GM12878 (cell line): ENCODE data around the gene IRS1. TPM values are rescaled to one million over a fixed set of nuclear protein-coding genes. Genes with fewer than 3 reads are reported as not detected.

Experiments used
- ATAC-seq: fragments of 200-7000 bp; cut with Tn5 transposase; 3 replicates; pipeline ENCODE4 v1.9.1; 2020; ENCODE audit warnings: mild to moderate bottlenecking, moderate library complexity
- BruUV-seq: library from RNA; stranded (reverse); fragments of 400-500 nt; replicated peaks from 2 replicates; lab custom pipeline; 2021; lab: Mats Ljungman, UMichigan
- CTCF ChIA-PET: fragments of 300-600 bp; sonication (Branson Sonifier 250); formaldehyde crosslinking; extraction: SDS; loops from one replicate; lab custom pipeline; 2021; ENCODE audit warnings: inconsistent platforms; lab: Yijun Ruan, JAX
- POLR2A ChIA-PET: fragments of 350-600 bp; formaldehyde crosslinking; extraction: SDS; loops from one replicate; lab custom pipeline; 2021; ENCODE audit warnings: inconsistent platforms; lab: Charles Lee
- RAD21 ChIA-PET: fragments of 300-600 bp; sonication (Branson Sonifier 250); formaldehyde crosslinking; loops from one replicate; lab custom pipeline; 2023; ENCODE audit warnings: antibody characterized with exemption; ENCODE audit not compliant: unreplicated experiment; lab: Charles Lee
- SMC1A ChIA-PET: fragments of 300-600 bp; sonication (Branson Sonifier 250); formaldehyde crosslinking; loops from one replicate; lab custom pipeline; 2023; ENCODE audit not compliant: unreplicated experiment, uncharacterized antibody; lab: Charles Lee
- DNase-seq: peaks from one replicate; pipeline ENCODE4 v3.0.0-alpha.2; 2011; ENCODE audit warnings: low read depth, low spot score
- FAIRE-seq: peaks from 3 replicates; lab custom pipeline; 2011; peaks lifted over from hg19 to GRCh38; lab: Jason Lieb, UNC
- H2AFZ ChIP-seq: 2 replicates; pipeline ENCODE4 v1.6.0; 2011; ENCODE audit warnings: low read depth, low read length, control low read depth; ENCODE audit not compliant: control insufficient read depth
- H3K27ac ChIP-seq: 2 replicates; pipeline ENCODE4 v1.5.1; 2011; ENCODE audit warnings: control low read depth; ENCODE audit not compliant: control insufficient read depth, insufficient read depth
- H3K27me3 ChIP-seq, 2 experiments: replicated peaks in 1 of 2; 2 replicates each; pipeline versions ENCODE4 v1.6.0 to v1.6.1; 2011; ENCODE audit warnings: low read length in 1 of 2; ENCODE audit not compliant: control insufficient read depth in 2 of 2, insufficient read depth in 2 of 2
- H3K36me3 ChIP-seq, 2 experiments: 2 replicates each; pipeline ENCODE4 v1.5.1; 2011; ENCODE audit warnings: low read length in 1 of 2; ENCODE audit not compliant: control insufficient read depth in 2 of 2, insufficient read depth in 2 of 2
- H3K4me1 ChIP-seq: 2 replicates; pipeline ENCODE4 v1.6.1; 2011; ENCODE audit warnings: mild to moderate bottlenecking, low read length, moderate library complexity, mixed read lengths; ENCODE audit not compliant: control insufficient read depth, insufficient read depth
- H3K4me2 ChIP-seq: 2 replicates; pipeline ENCODE4 v1.6.0; 2011; ENCODE audit warnings: control low read depth; ENCODE audit not compliant: control insufficient read depth, insufficient read depth
- H3K4me3 ChIP-seq: fragments of 200-600 bp; sonication (generic); 2 replicates; pipeline ENCODE4 v1.5.1; 2016
- H3K79me2 ChIP-seq: 2 replicates; pipeline ENCODE4 v1.6.0; 2011; ENCODE audit warnings: low read length; ENCODE audit not compliant: control insufficient read depth, insufficient read depth
- H3K9ac ChIP-seq: 2 replicates; pipeline ENCODE4 v1.8.0; 2011; ENCODE audit warnings: low read length, control low read depth, mixed read lengths; ENCODE audit not compliant: control insufficient read depth, insufficient read depth
- H3K9me3 ChIP-seq: replicated peaks from 3 replicates; pipeline ENCODE4 v1.5.1; 2011; ENCODE audit warnings: mild to moderate bottlenecking, low read length; ENCODE audit not compliant: control insufficient read depth, insufficient read depth
- H4K20me1 ChIP-seq: 2 replicates; pipeline ENCODE4 v1.6.0; 2011; ENCODE audit not compliant: control insufficient read depth, insufficient read depth
- BMI1 ChIP-seq: fragments of 450-650 bp; IDR thresholded peaks from 2 replicates; pipeline ENCODE4 v1.6.1; 2016; ENCODE audit warnings: mild to moderate bottlenecking, moderate library complexity, borderline replicate concordance
- CHD4 ChIP-seq: fragments of 200-600 bp; sonication (generic); IDR thresholded peaks from 2 replicates; pipeline ENCODE4 v1.6.1; 2016; ENCODE audit warnings: mild to moderate bottlenecking
- CREB1 ChIP-seq: IDR thresholded peaks from 2 replicates; pipeline ENCODE4 v1.6.1; 2012; ENCODE audit warnings: low read depth, mild to moderate bottlenecking, inconsistent platforms
- EZH2 ChIP-seq: IDR thresholded peaks from 2 replicates; pipeline ENCODE4 v1.6.1; 2012; ENCODE audit warnings: low read depth, mild to moderate bottlenecking, control low read depth, inconsistent platforms, low read length, borderline replicate concordance; ENCODE audit not compliant: control insufficient read depth
- RCOR1 ChIP-seq: conservative IDR thresholded peaks from 2 replicates; pipeline ENCODE4 v1.6.1; 2012; ENCODE audit warnings: low read depth, low read length, improper control_type of control experiment
- SREBF2 ChIP-seq: IDR thresholded peaks from 2 replicates; pipeline ENCODE4 v1.6.1; 2012; ENCODE audit warnings: mild to moderate bottlenecking, low read length
- STAT1 ChIP-seq: fragments of 450-650 bp; conservative IDR thresholded peaks from 2 replicates; pipeline ENCODE4 v1.6.1; 2014; ENCODE audit warnings: antibody characterized with exemption, mild to moderate bottlenecking
- TCF12 ChIP-seq: IDR thresholded peaks from 2 replicates; pipeline ENCODE4 v1.6.1; 2011; ENCODE audit warnings: low read depth, mild to moderate bottlenecking, low read length
- WRNIP1 ChIP-seq: IDR thresholded peaks from 2 replicates; pipeline ENCODE4 v1.6.1; 2011; ENCODE audit warnings: low read depth, low read length, improper control_type of control experiment, borderline replicate concordance
- ZNF207 ChIP-seq: fragments of 450-650 bp; IDR thresholded peaks from 2 replicates; pipeline ENCODE4 v1.6.1; 2014; ENCODE audit warnings: antibody characterized with exemption, mild to moderate bottlenecking, borderline replicate concordance
- ZNF622 ChIP-seq: fragments of 450-650 bp; IDR thresholded peaks from 2 replicates; pipeline ENCODE4 v1.6.1; 2017; ENCODE audit warnings: mild to moderate bottlenecking, inconsistent platforms
- WGBS: methylation state at CpG from one replicate; pipeline ENCODE4 v1.1.6; 2016; ENCODE audit warnings: low lambda C conversion rate; ENCODE audit not compliant: insufficient replicate concordance, insufficient coverage; ENCODE audit errors: missing lambda C conversion rate; 5-methylcytosine and 5-hydroxymethylcytosine counted together
- in situ Hi-C: fragments of 300-500 bp; cut with MboI; formaldehyde crosslinking; loops from 9 replicates; pipeline ENCODE4 v1.14.3; 2018; ENCODE audit warnings: mixed read lengths
- intact Hi-C: fragments of 100-400 bp; cut with micrococcal nuclease; formaldehyde crosslinking; loops from one replicate; pipeline ENCODE4 v1.14.2; 2022; ENCODE audit not compliant: unreplicated experiment
- polyA plus RNA-seq, 11 experiments: library from polyadenylated mRNA; depleted of rRNA in 4 of 11; unstranded in 6 of 11; stranded (reverse) in 5 of 11; fragments of >200 nt; fragmentation: Nextera tagmentation in 4 of 11; fragmentation: Illumina TruSeq in 1 of 11; extraction: Ambion mirVana in 4 of 11; extraction: Trizol in 1 of 11; gene quantifications; 1 replicate in 1 of 11; 2 replicates in 10 of 11; pipeline versions ENCODE4 v1.2.1 to v1.2.3, GENCODE V29; 2011 to 2016; ENCODE audit warnings: inconsistent platforms in 2 of 11, missing spikeins in 2 of 11, low read depth in 1 of 11
- total RNA-seq, 4 experiments: library from RNA; depleted of rRNA in 3 of 4; stranded (reverse); fragments of >200 nt in 3 of 4; fragmentation: Illumina TruSeq in 1 of 4; extraction: Trizol in 1 of 4; gene quantifications; 2 replicates each; pipeline versions ENCODE4 v1.2.1 to v1.2.3, GENCODE V29; 2013 to 2021
- TF ChIP-seq, protein P1 (sequence below): fragments of 450-650 bp; IDR thresholded peaks from 2 replicates; pipeline ENCODE4 v1.6.1; 2016; ENCODE audit warnings: mild to moderate bottlenecking
- TF ChIP-seq, protein P2 (sequence below): IDR thresholded peaks from 2 replicates; pipeline ENCODE4 v1.6.1; 2012; ENCODE audit warnings: low read depth, low read length, improper control_type of control experiment
- TF ChIP-seq, protein P3 (sequence below): fragments of 450-650 bp; IDR thresholded peaks from 2 replicates; pipeline ENCODE4 v1.6.1; 2018; ENCODE audit warnings: borderline replicate concordance, mild to moderate bottlenecking; ENCODE audit not compliant: partially characterized antibody
- TF ChIP-seq, protein P4 (sequence below): fragments of 450-650 bp; IDR thresholded peaks from 2 replicates; pipeline ENCODE4 v1.6.1; 2016; ENCODE audit warnings: mild to moderate bottlenecking, moderate library complexity, borderline replicate concordance

The IRS1 gene
- total and polyA plus RNA-seq, 10 of the 15 experiments (the other 5 are each of a cell fraction or from before 2014, with no cell fraction given) = 0.03 to 1.7 (median 0.34) TPM

DNA sequence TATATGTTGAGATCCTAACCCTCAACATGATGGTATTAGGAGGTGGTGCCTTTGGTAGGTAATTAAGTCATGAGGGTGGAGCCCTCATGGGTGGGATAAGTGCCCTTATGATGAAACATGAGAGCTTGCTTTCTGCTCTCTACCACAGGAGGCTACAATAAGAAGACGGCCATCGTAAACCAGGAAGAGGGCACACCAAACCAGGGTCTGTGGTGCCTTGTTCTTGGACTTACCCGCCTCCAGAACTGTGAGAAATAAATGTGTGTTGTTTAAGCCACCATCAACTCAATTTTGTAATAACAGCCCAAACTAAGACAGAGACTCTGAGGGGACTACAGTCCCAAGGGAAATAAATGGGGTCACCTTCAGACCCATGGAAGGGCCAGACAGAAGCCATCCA lies 52.3 kb downstream of the IRS1 start (continued):
- TF ChIP-seq CREB1 (no peak), WRNIP1 (no peak)

DNA sequence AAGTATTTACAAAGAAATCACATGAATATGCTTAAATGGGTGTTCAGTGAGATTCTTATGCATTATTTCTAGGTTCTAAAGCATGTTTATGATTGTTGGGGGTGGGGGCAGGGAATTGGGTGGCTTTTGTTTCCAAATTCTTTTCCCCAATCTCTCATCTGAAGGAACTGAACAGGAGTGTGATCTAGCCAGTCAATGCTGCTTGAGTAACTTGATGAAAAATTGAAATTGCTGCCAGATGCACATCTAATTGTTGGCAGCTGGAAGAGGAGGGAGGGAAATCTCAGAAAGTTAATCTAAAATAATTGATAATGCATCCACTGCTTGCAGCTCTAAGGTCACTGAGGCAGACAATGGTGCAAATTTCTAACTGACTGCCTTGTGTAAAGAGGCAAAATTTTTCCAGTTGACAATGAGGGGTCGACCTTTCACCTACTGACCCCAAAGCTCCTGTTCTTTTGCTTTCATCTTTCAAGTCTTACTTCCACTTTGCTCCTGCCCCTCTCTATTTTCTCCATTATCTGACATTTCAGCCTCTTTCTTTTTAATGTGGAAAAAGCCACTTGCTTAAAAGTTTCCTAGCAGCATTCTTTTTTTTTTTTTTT lies 53.3 kb downstream of the IRS1 start:
- no TSS peak for BruUV-seq
- Histone ChIP-seq H3K4me2 (no peak overlapping the region), H3K4me3 (no peak overlapping the region), H3K27ac (no peak overlapping the region), H3K4me1 (no peaks in the 10 kb centered on the region), H4K20me1 (no peaks in the 10 kb centered on the region), H2AFZ (no peak overlapping the region), H3K9ac (no peak overlapping the region), H3K79me2 (no peaks in the 10 kb centered on the region), H3K36me3 (no peaks in the 10 kb centered on the region), H3K27me3 (no peaks in the 10 kb centered on the region; a peak in 1 of 4 replicates), H3K9me3 (no peaks in the 10 kb centered on the region)
- WGBS = 0% methylated on average over 1 of the region's 1 CpG
- intact Hi-C loops (no loop called here), in situ Hi-C loops (no loop called here)
- ChIA-PET SMC1A (no interaction called here), CTCF (interaction anchor here (0.6 kb wide), 1 partner anchor 20 kb away, joined by 3 read pairs; no protein-coding TSS in a partner anchor), RAD21 (no interaction called here), POLR2A (no interaction called here)
- DNase-seq (no peak), FAIRE-seq (no peak), ATAC-seq (no peak)
- TF ChIP-seq TCF12 = no peak
- TF ChIP-seq EZH2 = no peak
- TF ChIP-seq, protein P1, sequence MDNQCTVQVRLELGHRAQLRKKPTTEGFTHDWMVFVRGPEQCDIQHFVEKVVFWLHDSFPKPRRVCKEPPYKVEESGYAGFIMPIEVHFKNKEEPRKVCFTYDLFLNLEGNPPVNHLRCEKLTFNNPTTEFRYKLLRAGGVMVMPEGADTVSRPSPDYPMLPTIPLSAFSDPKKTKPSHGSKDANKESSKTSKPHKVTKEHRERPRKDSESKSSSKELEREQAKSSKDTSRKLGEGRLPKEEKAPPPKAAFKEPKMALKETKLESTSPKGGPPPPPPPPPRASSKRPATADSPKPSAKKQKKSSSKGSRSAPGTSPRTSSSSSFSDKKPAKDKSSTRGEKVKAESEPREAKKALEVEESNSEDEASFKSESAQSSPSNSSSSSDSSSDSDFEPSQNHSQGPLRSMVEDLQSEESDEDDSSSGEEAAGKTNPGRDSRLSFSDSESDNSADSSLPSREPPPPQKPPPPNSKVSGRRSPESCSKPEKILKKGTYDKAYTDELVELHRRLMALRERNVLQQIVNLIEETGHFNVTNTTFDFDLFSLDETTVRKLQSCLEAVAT = no peak
- TF ChIP-seq SREBF2 = no peak
- no peak for TF ChIP-seq BMI1
- TF ChIP-seq CHD4 = no peak
- no peak for TF ChIP-seq ZNF622
- no peak for TF ChIP-seq ZNF207
- TF ChIP-seq, protein P2, sequence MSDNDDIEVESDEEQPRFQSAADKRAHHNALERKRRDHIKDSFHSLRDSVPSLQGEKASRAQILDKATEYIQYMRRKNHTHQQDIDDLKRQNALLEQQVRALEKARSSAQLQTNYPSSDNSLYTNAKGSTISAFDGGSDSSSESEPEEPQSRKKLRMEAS = no peak
- no peak for TF ChIP-seq RCOR1
- TF ChIP-seq STAT1 = no peak
- TF ChIP-seq, protein P3, sequence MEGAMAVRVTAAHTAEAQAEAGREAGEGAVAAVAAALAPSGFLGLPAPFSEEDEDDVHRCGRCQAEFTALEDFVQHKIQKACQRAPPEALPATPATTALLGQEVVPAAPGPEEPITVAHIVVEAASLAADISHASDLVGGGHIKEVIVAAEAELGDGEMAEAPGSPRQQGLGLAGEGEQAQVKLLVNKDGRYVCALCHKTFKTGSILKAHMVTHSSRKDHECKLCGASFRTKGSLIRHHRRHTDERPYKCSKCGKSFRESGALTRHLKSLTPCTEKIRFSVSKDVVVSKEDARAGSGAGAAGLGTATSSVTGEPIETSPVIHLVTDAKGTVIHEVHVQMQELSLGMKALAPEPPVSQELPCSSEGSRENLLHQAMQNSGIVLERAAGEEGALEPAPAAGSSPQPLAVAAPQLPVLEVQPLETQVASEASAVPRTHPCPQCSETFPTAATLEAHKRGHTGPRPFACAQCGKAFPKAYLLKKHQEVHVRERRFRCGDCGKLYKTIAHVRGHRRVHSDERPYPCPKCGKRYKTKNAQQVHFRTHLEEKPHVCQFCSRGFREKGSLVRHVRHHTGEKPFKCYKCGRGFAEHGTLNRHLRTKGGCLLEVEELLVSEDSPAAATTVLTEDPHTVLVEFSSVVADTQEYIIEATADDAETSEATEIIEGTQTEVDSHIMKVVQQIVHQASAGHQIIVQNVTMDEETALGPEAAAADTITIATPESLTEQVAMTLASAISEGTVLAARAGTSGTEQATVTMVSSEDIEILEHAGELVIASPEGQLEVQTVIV = no peak
- TF ChIP-seq, protein P4, sequence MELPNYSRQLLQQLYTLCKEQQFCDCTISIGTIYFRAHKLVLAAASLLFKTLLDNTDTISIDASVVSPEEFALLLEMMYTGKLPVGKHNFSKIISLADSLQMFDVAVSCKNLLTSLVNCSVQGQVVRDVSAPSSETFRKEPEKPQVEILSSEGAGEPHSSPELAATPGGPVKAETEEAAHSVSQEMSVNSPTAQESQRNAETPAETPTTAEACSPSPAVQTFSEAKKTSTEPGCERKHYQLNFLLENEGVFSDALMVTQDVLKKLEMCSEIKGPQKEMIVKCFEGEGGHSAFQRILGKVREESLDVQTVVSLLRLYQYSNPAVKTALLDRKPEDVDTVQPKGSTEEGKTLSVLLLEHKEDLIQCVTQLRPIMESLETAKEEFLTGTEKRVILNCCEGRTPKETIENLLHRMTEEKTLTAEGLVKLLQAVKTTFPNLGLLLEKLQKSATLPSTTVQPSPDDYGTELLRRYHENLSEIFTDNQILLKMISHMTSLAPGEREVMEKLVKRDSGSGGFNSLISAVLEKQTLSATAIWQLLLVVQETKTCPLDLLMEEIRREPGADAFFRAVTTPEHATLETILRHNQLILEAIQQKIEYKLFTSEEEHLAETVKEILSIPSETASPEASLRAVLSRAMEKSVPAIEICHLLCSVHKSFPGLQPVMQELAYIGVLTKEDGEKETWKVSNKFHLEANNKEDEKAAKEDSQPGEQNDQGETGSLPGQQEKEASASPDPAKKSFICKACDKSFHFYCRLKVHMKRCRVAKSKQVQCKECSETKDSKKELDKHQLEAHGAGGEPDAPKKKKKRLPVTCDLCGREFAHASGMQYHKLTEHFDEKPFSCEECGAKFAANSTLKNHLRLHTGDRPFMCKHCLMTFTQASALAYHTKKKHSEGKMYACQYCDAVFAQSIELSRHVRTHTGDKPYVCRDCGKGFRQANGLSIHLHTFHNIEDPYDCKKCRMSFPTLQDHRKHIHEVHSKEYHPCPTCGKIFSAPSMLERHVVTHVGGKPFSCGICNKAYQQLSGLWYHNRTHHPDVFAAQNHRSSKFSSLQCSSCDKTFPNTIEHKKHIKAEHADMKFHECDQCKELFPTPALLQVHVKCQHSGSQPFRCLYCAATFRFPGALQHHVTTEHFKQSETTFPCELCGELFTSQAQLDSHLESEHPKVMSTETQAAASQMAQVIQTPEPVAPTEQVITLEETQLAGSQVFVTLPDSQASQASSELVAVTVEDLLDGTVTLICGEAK = no peak
